T-cell (primary cell): ENCODE results near the gene ASMTL. TPM values are rescaled to one million over a fixed set of nuclear protein-coding genes. Genes with fewer than 3 reads are reported as not detected.

Experiments
- ATAC-seq, 4 experiments: fragments of 200-7000 bp in 3 of 4; fragments of 150-1000 bp in 1 of 4; cut with Tn5 transposase; replicated peaks in 1 of 4; 1 replicate in 3 of 4; 2 replicates in 1 of 4; pipeline ENCODE4 v1.10.0; 2021; ENCODE audit warnings: moderate library complexity in 3 of 4, mild to moderate bottlenecking in 2 of 4, moderate number of reproducible peaks in 1 of 4
- CTCF ChIA-PET, 2 donors: fragments of 300-600 bp; sonication (Branson Sonifier 250); formaldehyde crosslinking; loops; one replicate each; lab custom pipeline; 2022; ENCODE audit warnings: antibody characterized with exemption in 2 of 2; lab: Charles Lee
- POLR2A ChIA-PET, 2 donors: fragments of 300-600 bp; sonication (Branson Sonifier 250); formaldehyde crosslinking; loops; one replicate each; lab custom pipeline; 2022; ENCODE audit warnings: antibody characterized with exemption in 2 of 2; lab: Charles Lee
- DNase-seq, 35 experiments: peaks; one replicate each; pipeline versions ENCODE4 v3.0.0 to v3.0.0-alpha.2; 2013 to 2023
- H3K27ac ChIP-seq: one replicate; pipeline ENCODE4 v1.5.1; 2013; ENCODE audit warnings: low read length
- H3K27me3 ChIP-seq, 2 experiments: replicated peaks in 1 of 2; 1 replicate in 1 of 2; 2 replicates in 1 of 2; pipeline versions ENCODE4 v1.6.1 to v1.7.0; 2013; ENCODE audit warnings: low read length in 1 of 2, mixed read lengths in 1 of 2; ENCODE audit not compliant: control insufficient read depth in 2 of 2, insufficient read depth in 2 of 2; ENCODE audit errors: extremely low read depth in 1 of 2
- H3K36me3 ChIP-seq, 2 donors: 1 replicate in 1 of 2; 2 replicates in 1 of 2; pipeline versions ENCODE4 v1.6.1 to v1.7.0; 2013; ENCODE audit warnings: low read length in 1 of 2; ENCODE audit not compliant: control insufficient read depth in 2 of 2, insufficient read depth in 1 of 2; ENCODE audit errors: extremely low read depth in 1 of 2
- H3K4me1 ChIP-seq, 2 experiments: 1 replicate in 1 of 2; 2 replicates in 1 of 2; pipeline versions ENCODE4 v1.6.1 to v1.7.0; 2013; ENCODE audit warnings: low read length in 2 of 2, mixed read lengths in 1 of 2; ENCODE audit not compliant: insufficient read depth in 2 of 2, control insufficient read depth in 1 of 2; ENCODE audit errors: extremely low read depth in 1 of 2
- H3K4me3 ChIP-seq, 2 donors: 1 replicate in 1 of 2; 2 replicates in 1 of 2; pipeline versions ENCODE4 v1.5.1 to v1.7.0; 2013; ENCODE audit warnings: mild to moderate bottlenecking in 2 of 2, low read length in 1 of 2, moderate library complexity in 1 of 2; ENCODE audit not compliant: control insufficient read depth in 1 of 2; ENCODE audit errors: extremely low read depth in 1 of 2
- H3K9me3 ChIP-seq: 2 replicates; pipeline ENCODE4 v1.7.0; 2013
- H3K27ac Mint-ChIP-seq, 2 donors: one replicate each; pipeline ENCODE4 v1.8.0; 2020 to 2021; ENCODE audit warnings: mild to moderate bottlenecking in 2 of 2, mixed read lengths in 2 of 2
- H3K27me3 Mint-ChIP-seq, 2 donors: one replicate each; pipeline ENCODE4 v1.8.0; 2021 to 2022; ENCODE audit warnings: mixed read lengths in 2 of 2
- H3K36me3 Mint-ChIP-seq: one replicate; pipeline ENCODE4 v1.8.0; 2021; ENCODE audit warnings: mixed read lengths
- H3K4me1 Mint-ChIP-seq, 3 donors: one replicate each; pipeline ENCODE4 v1.8.0; 2020 to 2022; ENCODE audit warnings: mixed read lengths in 3 of 3, mild to moderate bottlenecking in 1 of 3
- H3K4me3 Mint-ChIP-seq, 3 donors: one replicate each; pipeline ENCODE4 v1.8.0; 2020 to 2022; ENCODE audit warnings: mild to moderate bottlenecking in 3 of 3, mixed read lengths in 3 of 3, moderate library complexity in 3 of 3
- H3K9me3 Mint-ChIP-seq, 3 donors: one replicate each; pipeline ENCODE4 v1.8.0; 2020 to 2022; ENCODE audit warnings: mixed read lengths in 3 of 3
- WGBS: methylation state at CpG from one replicate; pipeline ENCODE4 v1.1.5; 2013; ENCODE audit warnings: missing lambda C conversion rate; ENCODE audit not compliant: insufficient coverage; 5-methylcytosine and 5-hydroxymethylcytosine counted together
- total RNA-seq, 35 experiments: library from RNA in 6 of 35; stranded (reverse) in 6 of 35; fragments of 120-200 nt in 1 of 35; gene quantifications; one replicate each; pipeline versions ENCODE4 v1.2.1 to v1.2.4 and lab custom pipeline; 2013 to 2026

The ASMTL gene
- total RNA-seq, 5 donors from 2014 or later (not counting 1 experiment from before 2014, with no cell fraction given), result 44.9 to 48.8 (median 45.4) TPM

DNA sequence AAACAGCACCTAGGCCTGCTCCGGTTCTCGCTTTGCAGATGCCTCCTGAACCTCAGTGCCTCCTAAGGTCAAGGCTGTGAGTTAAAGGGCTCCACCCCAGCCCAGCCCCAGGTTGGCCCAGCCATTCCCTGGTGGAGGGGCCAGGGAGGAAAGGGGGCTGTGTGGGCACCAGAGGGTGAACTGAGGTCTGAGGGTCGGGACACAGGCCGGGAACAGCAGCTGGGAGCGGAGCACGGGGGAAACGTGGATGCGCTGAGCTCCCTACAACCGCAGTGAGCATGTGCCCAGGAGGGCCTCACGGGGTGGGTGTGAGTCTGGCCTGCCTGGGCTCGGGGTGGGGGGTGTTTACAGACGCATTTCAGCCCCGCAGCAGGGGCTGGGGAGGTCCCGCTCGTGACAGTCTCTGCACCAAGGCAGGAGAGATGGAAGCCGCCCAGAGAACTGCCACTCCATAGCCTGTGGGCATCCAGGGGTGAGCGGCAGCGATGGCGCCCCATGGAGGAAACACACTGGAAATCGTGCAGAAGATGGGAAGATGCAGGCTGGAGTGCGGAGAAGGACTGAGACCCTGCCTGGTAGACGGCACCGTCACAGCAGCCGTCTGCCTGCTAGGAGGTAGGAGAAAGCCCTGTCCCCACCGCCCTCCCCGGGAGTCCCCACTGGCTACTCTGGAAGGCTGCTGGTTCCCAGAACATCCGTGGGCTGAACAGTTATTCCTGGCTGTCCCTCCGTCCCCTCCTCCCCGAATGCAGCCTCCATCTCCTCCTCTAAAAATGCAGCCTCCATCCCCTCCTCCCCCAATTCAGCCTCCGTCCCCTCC, 50.9 kb downstream of the ASMTL start:
- no peaks in the 10 kb centered on the region for H3K36me3 Mint-ChIP-seq
- H3K4me3 ChIP-seq, result no peak overlapping the region
- H3K36me3 ChIP-seq, result peaks cover 0 to 47% of the 10 kb centered on the region in 2 donors
- H3K9me3 ChIP-seq, result no peaks in the 10 kb centered on the region
- no peak overlapping the region for H3K27ac ChIP-seq
- no peaks in the 10 kb centered on the region for H3K4me1 Mint-ChIP-seq
- no peaks in the 10 kb centered on the region for H3K4me1 ChIP-seq
- no peak overlapping the region for H3K4me3 Mint-ChIP-seq
- ChIA-PET POLR2A (no interaction called here), CTCF (no interaction called here)
- no peaks in the 10 kb centered on the region for H3K27me3 Mint-ChIP-seq
- H3K27ac Mint-ChIP-seq, result no peak overlapping the region
- ATAC-seq (peak in 1 of 4 experiments; percentile 24), DNase-seq (no peak)
- no peaks in the 10 kb centered on the region for H3K9me3 Mint-ChIP-seq
- 96% methylated on average over 30 of the region's 30 CpGs for WGBS
- no peaks in the 10 kb centered on the region for H3K27me3 ChIP-seq

DNA sequence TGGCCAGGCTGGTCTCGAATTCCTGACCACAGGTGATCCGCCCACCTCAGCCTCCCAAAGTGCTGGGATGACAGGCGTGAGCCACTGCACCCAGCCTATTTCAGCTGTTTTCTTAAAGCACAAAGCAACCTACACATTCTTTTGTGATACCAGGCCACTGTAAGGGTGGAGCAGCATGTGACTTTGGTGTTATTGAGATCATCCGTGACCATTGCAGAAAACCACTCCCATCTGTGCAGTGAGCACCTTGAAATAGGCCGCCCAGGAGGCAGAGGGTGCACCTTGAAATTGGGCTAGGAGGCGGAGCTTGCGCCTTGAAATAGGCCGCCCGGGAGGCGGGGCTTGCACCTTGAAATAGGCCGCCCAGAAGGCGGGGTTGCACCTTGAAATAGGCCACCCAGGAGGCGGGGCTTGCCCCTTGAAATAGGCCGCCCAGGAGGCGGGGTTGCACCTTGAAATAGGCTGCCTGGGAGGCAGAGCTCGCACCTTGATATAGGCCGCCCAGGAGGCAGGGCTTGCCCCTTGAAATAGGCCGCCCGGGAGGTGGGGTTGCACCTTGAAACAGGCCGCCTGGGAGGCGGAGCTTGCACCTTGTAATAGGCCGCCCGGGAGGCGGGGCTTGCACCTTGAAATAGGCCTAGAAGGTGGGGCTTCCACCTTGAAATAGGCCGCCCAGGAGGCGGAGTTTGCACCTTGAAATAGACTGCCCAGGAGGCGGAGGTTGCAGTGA, 51.8 kb downstream of the ASMTL start:
- no peaks in the 10 kb centered on the region for H3K9me3 Mint-ChIP-seq
- CTCF ChIA-PET, result no interaction called here
- H3K4me1 Mint-ChIP-seq, result peaks cover 1 to 4% (median 2%) of the 10 kb centered on the region in 3 donors
- H3K27ac Mint-ChIP-seq, result no peak overlapping the region
- no peaks in the 10 kb centered on the region for H3K27me3 ChIP-seq
- DNase-seq, result no peak
- H3K4me3 ChIP-seq, result no peak overlapping the region
- H3K36me3 ChIP-seq, result peaks cover 0 to 43% of the 10 kb centered on the region in 2 donors
- no peaks in the 10 kb centered on the region for H3K9me3 ChIP-seq
- POLR2A ChIA-PET, result no interaction called here
- H3K27ac ChIP-seq, result no peak overlapping the region
- no peak for ATAC-seq
- H3K36me3 Mint-ChIP-seq, result peaks cover 4% of the 10 kb centered on the region
- no peak overlapping the region for H3K4me3 Mint-ChIP-seq
- no peaks in the 10 kb centered on the region for H3K27me3 Mint-ChIP-seq
- H3K4me1 ChIP-seq, result no peaks in the 10 kb centered on the region
- 90% methylated on average over 18 of the region's 27 CpGs for WGBS

DNA sequence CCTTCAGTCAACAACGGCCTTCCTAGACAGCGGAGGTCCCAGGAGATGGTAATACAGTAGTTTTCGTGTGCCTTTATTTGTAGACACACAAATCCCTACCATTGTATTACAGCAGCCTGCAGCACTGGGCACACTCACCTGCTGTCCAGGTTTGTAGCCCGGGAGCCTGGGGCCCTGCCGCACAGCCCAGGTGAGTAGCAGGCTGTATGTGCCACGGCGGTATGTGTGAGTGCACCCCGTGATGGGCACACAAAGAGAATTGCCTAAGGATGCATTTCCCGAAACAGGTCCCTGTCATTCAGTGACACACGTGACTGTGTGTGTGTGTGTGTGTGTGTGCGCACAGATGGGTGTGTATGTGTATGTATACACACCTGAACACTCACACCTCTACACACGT, 52.7 kb downstream of the ASMTL start:
- H3K4me3 ChIP-seq, result no peak overlapping the region
- Mint-ChIP-seq H3K9me3 (no peaks in the 10 kb centered on the region), H3K36me3 (peaks cover 4% of the 10 kb centered on the region), H3K27ac (no peak overlapping the region), H3K4me1 (peaks cover 4 to 13% (median 9%) of the 10 kb centered on the region in 3 donors), H3K27me3 (no peaks in the 10 kb centered on the region), H3K4me3 (no peak overlapping the region)
- H3K27ac ChIP-seq, result no peak overlapping the region
- H3K9me3 ChIP-seq, result no peaks in the 10 kb centered on the region
- ChIA-PET POLR2A (no interaction called here), CTCF (no interaction called here)
- 100% methylated on average over 5 of the region's 12 CpGs for WGBS
- no peak for ATAC-seq
- no peaks in the 10 kb centered on the region for H3K27me3 ChIP-seq
- H3K4me1 ChIP-seq, result peaks cover 0 to 4% of the 10 kb centered on the region in 2 experiments
- no peak for DNase-seq
- H3K36me3 ChIP-seq, result peaks cover 0 to 37% of the 10 kb centered on the region in 2 donors

GRCh38 chrX:1398431-1399340, 54.0 kb downstream of the ASMTL start:
- peaks cover 10 to 25% (median 13%) of the 10 kb centered on the region in 3 donors for H3K4me1 Mint-ChIP-seq
- H3K36me3 Mint-ChIP-seq, result peaks cover 4% of the 10 kb centered on the region
- no peak overlapping the region for H3K4me3 Mint-ChIP-seq
- H3K27ac ChIP-seq, result no peak overlapping the region
- H3K27ac Mint-ChIP-seq, result no peak overlapping the region
- no peaks in the 10 kb centered on the region for H3K9me3 Mint-ChIP-seq
- H3K4me1 ChIP-seq, result peaks cover 0 to 9% of the 10 kb centered on the region in 2 experiments
- CTCF ChIA-PET, result no interaction called here
- WGBS, result 97% methylated on average over 22 of the region's 29 CpGs
- ATAC-seq (no peak), DNase-seq (no peak)
- peaks cover 0 to 25% of the 10 kb centered on the region in 2 donors for H3K36me3 ChIP-seq
- H3K27me3 Mint-ChIP-seq, result no peaks in the 10 kb centered on the region
- no peaks in the 10 kb centered on the region for H3K9me3 ChIP-seq
- no peaks in the 10 kb centered on the region for H3K27me3 ChIP-seq
- no peak overlapping the region for H3K4me3 ChIP-seq
- POLR2A ChIA-PET, result no interaction called here

- Mint-ChIP-seq H3K4me1 (peaks cover 14 to 34% (median 20%) of the 10 kb centered on the region in 3 donors), H3K27ac (no peak overlapping the region), H3K27me3 (no peaks in the 10 kb centered on the region), H3K36me3 (peaks cover 4% of the 10 kb centered on the region), H3K4me3 (no peak overlapping the region), H3K9me3 (no peaks in the 10 kb centered on the region)
- no peak overlapping the region for H3K27ac ChIP-seq
- ChIA-PET CTCF (no interaction called here), POLR2A (no interaction called here)
- H3K4me1 ChIP-seq, result peaks cover 3 to 13% of the 10 kb centered on the region in 2 experiments
- 92% methylated on average over 14 of the region's 29 CpGs for WGBS
- no peaks in the 10 kb centered on the region for H3K27me3 ChIP-seq
- DNase-seq, result no peak
- peaks cover 0 to 16% of the 10 kb centered on the region in 2 donors for H3K36me3 ChIP-seq
- no peak overlapping the region for H3K4me3 ChIP-seq
- no peak for ATAC-seq
- no peaks in the 10 kb centered on the region for H3K9me3 ChIP-seq
Observed at GRCh38 chrX:1397441-1398270, 55.1 kb downstream of the ASMTL start.
